ENCODE data around the gene MGLL.

MGLL gene

DNA sequence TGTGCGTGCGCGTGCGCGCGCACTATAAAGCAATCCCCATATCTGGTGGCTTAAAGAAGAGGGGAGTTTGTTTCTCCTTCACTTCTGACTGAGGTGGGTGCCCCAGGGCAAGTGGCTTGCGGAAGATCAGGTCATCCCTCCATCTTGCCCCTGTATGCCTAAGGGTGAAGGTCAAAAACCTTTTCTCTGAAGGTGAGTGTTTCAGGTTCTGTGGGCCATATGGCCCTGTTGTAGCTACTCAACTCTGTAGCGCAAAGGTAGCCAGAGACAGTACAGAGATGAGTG lies 144.1 kb downstream of the MGLL start:
- H2AFZ ChIP-seq (ENCODE audit: low read depth) = no peak overlapping the region
- peaks cover 16% of the 10 kb centered on the region for H3K4me1 ChIP-seq (ENCODE audit: low read depth, poor library complexity, severe bottlenecking)
- TF ChIP-seq, protein P1, sequence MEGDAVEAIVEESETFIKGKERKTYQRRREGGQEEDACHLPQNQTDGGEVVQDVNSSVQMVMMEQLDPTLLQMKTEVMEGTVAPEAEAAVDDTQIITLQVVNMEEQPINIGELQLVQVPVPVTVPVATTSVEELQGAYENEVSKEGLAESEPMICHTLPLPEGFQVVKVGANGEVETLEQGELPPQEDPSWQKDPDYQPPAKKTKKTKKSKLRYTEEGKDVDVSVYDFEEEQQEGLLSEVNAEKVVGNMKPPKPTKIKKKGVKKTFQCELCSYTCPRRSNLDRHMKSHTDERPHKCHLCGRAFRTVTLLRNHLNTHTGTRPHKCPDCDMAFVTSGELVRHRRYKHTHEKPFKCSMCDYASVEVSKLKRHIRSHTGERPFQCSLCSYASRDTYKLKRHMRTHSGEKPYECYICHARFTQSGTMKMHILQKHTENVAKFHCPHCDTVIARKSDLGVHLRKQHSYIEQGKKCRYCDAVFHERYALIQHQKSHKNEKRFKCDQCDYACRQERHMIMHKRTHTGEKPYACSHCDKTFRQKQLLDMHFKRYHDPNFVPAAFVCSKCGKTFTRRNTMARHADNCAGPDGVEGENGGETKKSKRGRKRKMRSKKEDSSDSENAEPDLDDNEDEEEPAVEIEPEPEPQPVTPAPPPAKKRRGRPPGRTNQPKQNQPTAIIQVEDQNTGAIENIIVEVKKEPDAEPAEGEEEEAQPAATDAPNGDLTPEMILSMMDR (conservative IDR thresholded peaks at IDR 0.05; ENCODE audit: low read depth, low read length) = no peak
- no peak overlapping the region for H3K9ac ChIP-seq
- no peak overlapping the region for H3K4me2 ChIP-seq
- H3K27me3 ChIP-seq (ENCODE audit: insufficient read depth, low read depth) = no peaks in the 10 kb centered on the region
- H3K79me2 ChIP-seq (ENCODE audit: insufficient read depth, low read depth) = no peaks in the 10 kb centered on the region
- H3K4me3 ChIP-seq (IDR thresholded peaks at IDR 0.05; ENCODE audit: insufficient read depth, low read depth, low read length) = no peak overlapping the region
- no peaks in the 10 kb centered on the region for H4K20me1 ChIP-seq (ENCODE audit: insufficient read depth)
- no peaks in the 10 kb centered on the region for H3K36me3 ChIP-seq (ENCODE audit: insufficient read depth)
- H3K27ac ChIP-seq = no peak overlapping the region

DNA sequence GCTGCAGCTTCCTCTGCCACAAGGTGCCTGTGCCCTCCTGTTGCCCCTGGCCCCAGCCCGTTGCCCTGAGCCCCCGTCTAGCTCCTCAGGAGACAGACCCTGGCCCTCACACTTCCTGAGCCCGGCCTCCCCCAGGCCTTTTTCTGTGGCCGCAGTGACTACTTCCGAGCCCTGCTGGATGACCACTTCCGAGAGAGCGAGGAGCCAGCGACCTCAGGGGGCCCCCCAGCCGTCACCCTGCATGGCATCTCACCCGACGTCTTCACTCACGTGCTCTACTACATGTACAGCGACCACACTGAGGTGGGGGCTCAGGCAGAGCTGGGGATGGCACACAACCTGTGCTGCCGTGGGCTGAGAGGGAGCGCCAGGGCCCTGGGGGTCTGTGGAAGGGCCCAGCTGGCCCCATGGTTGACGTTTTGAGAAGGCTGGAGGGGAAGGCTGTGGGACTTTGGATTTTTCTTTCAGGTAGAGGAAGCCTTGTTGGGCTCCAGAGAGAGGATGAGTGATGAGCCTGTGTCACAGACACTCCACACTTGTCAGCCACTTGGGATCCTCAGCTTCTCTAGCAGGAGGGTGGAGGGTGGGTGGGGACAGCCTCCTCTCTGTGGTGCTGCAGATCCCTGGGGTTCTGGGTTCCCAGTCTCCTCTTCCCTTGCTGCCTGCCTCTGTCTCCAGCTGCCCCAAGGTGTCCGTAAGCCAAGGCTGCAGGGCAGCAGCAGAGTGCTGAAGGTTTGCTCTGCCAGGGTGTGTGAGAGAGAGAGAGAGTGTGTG lies 144.6 kb downstream of the MGLL start:
- TF ChIP-seq, protein P1 (conservative IDR thresholded peaks at IDR 0.05; ENCODE audit: low read depth, low read length) = no peak

DNA sequence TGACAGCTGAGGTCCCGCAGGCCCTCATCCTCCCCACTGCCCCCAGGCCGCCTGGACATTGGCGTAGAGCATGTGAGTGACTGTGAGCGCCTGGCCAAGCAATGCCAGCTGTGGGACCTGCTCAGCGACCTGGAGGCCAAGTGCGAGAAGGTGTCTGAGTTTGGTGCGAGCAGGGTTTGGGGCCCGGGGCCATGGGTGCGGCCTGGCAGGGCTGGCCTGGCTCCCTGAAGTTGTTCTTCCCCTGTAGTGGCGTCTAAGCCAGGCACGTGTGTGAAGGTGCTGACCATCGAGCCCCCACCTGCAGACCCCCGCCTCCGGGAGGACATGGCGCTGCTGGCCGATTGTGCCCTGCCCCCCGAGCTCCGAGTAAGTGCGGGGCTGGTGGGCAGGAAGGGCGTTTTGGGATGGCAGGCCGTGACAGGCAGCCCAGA lies 145.4 kb downstream of the MGLL start:
- H3K36me3 ChIP-seq (ENCODE audit: insufficient read depth) = no peaks in the 10 kb centered on the region
- H3K27ac ChIP-seq = no peak overlapping the region
- H3K9ac ChIP-seq = no peak overlapping the region
- TF ChIP-seq, protein P1 (conservative IDR thresholded peaks at IDR 0.05; ENCODE audit: low read depth, low read length) = no peak
- no peak overlapping the region for H3K4me2 ChIP-seq
- H3K4me3 ChIP-seq (IDR thresholded peaks at IDR 0.05; ENCODE audit: insufficient read depth, low read depth, low read length) = no peak overlapping the region
- peaks cover 16% of the 10 kb centered on the region for H3K4me1 ChIP-seq (ENCODE audit: low read depth, poor library complexity, severe bottlenecking)
- H3K27me3 ChIP-seq (ENCODE audit: insufficient read depth, low read depth) = no peaks in the 10 kb centered on the region
- H2AFZ ChIP-seq (ENCODE audit: low read depth) = no peak overlapping the region
- H3K79me2 ChIP-seq (ENCODE audit: insufficient read depth, low read depth) = no peaks in the 10 kb centered on the region
- H4K20me1 ChIP-seq (ENCODE audit: insufficient read depth) = no peaks in the 10 kb centered on the region

More for the DNA sequence above, 144.6 kb downstream of the MGLL start:
- Histone ChIP-seq H3K4me1 (ENCODE audit: low read depth, poor library complexity, severe bottlenecking) (peaks cover 16% of the 10 kb centered on the region), H3K36me3 (ENCODE audit: insufficient read depth) (no peaks in the 10 kb centered on the region), H3K27me3 (ENCODE audit: insufficient read depth, low read depth) (no peaks in the 10 kb centered on the region), H3K79me2 (ENCODE audit: insufficient read depth, low read depth) (no peaks in the 10 kb centered on the region), H3K27ac (no peak overlapping the region), H4K20me1 (ENCODE audit: insufficient read depth) (no peaks in the 10 kb centered on the region), H2AFZ (ENCODE audit: low read depth) (no peak overlapping the region), H3K9ac (no peak overlapping the region), H3K4me2 (no peak overlapping the region), H3K4me3 (IDR thresholded peaks at IDR 0.05; ENCODE audit: insufficient read depth, low read depth, low read length) (no peak overlapping the region)

DNA sequence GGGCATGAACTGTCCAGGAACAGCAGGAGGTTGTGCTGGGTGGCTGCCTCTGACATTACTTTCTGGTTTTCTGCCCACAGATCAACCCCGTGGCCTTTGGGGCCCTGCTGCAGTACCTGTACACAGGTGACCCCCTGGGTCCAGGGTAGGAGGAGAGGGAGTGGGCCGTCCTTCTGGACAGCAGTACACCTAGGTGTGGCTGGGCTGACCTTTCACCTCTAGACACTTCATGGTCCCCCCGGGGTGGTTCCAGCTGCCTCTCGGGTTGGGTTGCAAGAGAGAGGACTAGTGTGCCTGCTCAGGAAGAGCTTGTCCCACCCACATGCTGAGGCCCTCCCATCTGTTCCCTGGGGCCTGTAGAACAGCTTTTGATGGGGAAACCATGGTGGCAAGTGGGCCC lies 145.9 kb downstream of the MGLL start:
- no peaks in the 10 kb centered on the region for H3K79me2 ChIP-seq (ENCODE audit: insufficient read depth, low read depth)
- no peaks in the 10 kb centered on the region for H4K20me1 ChIP-seq (ENCODE audit: insufficient read depth)
- H3K9ac ChIP-seq = no peak overlapping the region
- H3K36me3 ChIP-seq (ENCODE audit: insufficient read depth) = no peaks in the 10 kb centered on the region
- H3K4me1 ChIP-seq (ENCODE audit: low read depth, poor library complexity, severe bottlenecking) = peaks cover 16% of the 10 kb centered on the region
- no peak overlapping the region for H3K4me2 ChIP-seq
- TF ChIP-seq, protein P1 (conservative IDR thresholded peaks at IDR 0.05; ENCODE audit: low read depth, low read length) = no peak
- no peak overlapping the region for H2AFZ ChIP-seq (ENCODE audit: low read depth)
- H3K27me3 ChIP-seq (ENCODE audit: insufficient read depth, low read depth) = no peaks in the 10 kb centered on the region
- H3K27ac ChIP-seq = no peak overlapping the region
- no peak overlapping the region for H3K4me3 ChIP-seq (IDR thresholded peaks at IDR 0.05; ENCODE audit: insufficient read depth, low read depth, low read length)

All from KMS-11 (cell line).